ENCODE results near the gene SPIRE2. TPM values are rescaled to one million over a fixed set of nuclear protein-coding genes. Genes with fewer than 3 reads are reported as not detected.

The SPIRE2 gene
- total and polyA plus RNA-seq, 2 of the 13 experiments (the other 11 are each of a cell fraction or from before 2014, with no cell fraction given), result 13.3 to 37.5 TPM

- TF ChIP-seq GFI1 (CRISPR knock-in tag; IDR thresholded peaks at IDR 0.05; ENCODE audit: borderline replicate concordance) (no peak), ELF3 (CRISPR knock-in tag; IDR thresholded peaks at IDR 0.05) (no peak), PHF8 (CRISPR knock-in tag; IDR thresholded peaks at IDR 0.05) (peak; percentile 57), SAFB2 (CRISPR knock-in tag; IDR thresholded peaks at IDR 0.05; ENCODE audit: borderline replicate concordance, low read depth) (no peak; the same call in 1 of the 2 replicates), AKNA (CRISPR knock-in tag; IDR thresholded peaks at IDR 0.05; ENCODE audit: borderline replicate concordance) (no peak), KLF11 (CRISPR knock-in tag; IDR thresholded peaks at IDR 0.05) (no peak; the same call in 1 of the 2 replicates), ZNF773 (CRISPR knock-in tag; IDR thresholded peaks at IDR 0.05; ENCODE audit: borderline replicate concordance) (no peak), ZMAT5 (CRISPR knock-in tag; IDR thresholded peaks at IDR 0.05; ENCODE audit: borderline replicate concordance, low read depth) (no peak), KAT7 (CRISPR knock-in tag; IDR thresholded peaks at IDR 0.05; ENCODE audit: borderline replicate concordance) (no peak; the same call in 1 of the 2 replicates), FOXJ3 (CRISPR knock-in tag; IDR thresholded peaks at IDR 0.05; ENCODE audit: borderline replicate concordance) (no peak), NPAS2 (CRISPR knock-in tag; IDR thresholded peaks at IDR 0.05; ENCODE audit: borderline replicate concordance) (no peak), NR2F2 (IDR thresholded peaks at IDR 0.05; ENCODE audit: borderline replicate concordance, low read depth) (no peak), HNF4A (CRISPR knock-in tag; IDR thresholded peaks at IDR 0.05) (no peak), ZNF557 (CRISPR knock-in tag; IDR thresholded peaks at IDR 0.05) (no peak), MEIS1 (CRISPR knock-in tag; IDR thresholded peaks at IDR 0.05; ENCODE audit: borderline replicate concordance) (no peak), AGO2 (optimal IDR thresholded peaks at IDR 0.05; ENCODE audit: low read depth, low read length) (peak; percentile 98), ZNF597 (CRISPR knock-in tag; IDR thresholded peaks at IDR 0.05) (no peak), BRD4 (CRISPR knock-in tag; IDR thresholded peaks at IDR 0.05) (no peak), MZF1 (CRISPR knock-in tag; IDR thresholded peaks at IDR 0.05; ENCODE audit: borderline replicate concordance) (0 out of 2 replicates have a peak, but pooled peaks have one; percentile 37), CREBL2 (CRISPR knock-in tag; IDR thresholded peaks at IDR 0.05; ENCODE audit: borderline replicate concordance) (no peak), NR1H2 (CRISPR knock-in tag; IDR thresholded peaks at IDR 0.05; ENCODE audit: borderline replicate concordance, low read depth) (no peak)
Observed at GRCh38 chr16:89827383-89828198, 684 bp upstream of the SPIRE2 start (continued).

All from HepG2 (cell line).